Heart left ventricle (tissue), 16 donors: ENCODE data around the gene RASA4B. TPM values are rescaled to one million over a fixed set of nuclear protein-coding genes. Genes with fewer than 3 reads are reported as not detected.
A peak's percentile ranks its signal among the peaks of the same experiment; 100 is the strongest.

ENCODE experiments used
- ATAC-seq, 4 donors: fragments of 200-7000 bp; cut with Tn5 transposase; one replicate each; pipeline ENCODE4 v1.9.1; 2020 to 2022; ENCODE audit warnings: moderate library complexity in 4 of 4, mild to moderate bottlenecking in 3 of 4, moderate number of reproducible peaks in 1 of 4
- DNase-seq, 5 donors: peaks; one replicate each; pipeline ENCODE4 v3.0.0-alpha.2; 2020
- H3K27ac ChIP-seq, 12 donors: fragments of 200-600 bp; sonication (generic) in 4 of 12; one replicate each; pipeline versions ENCODE4 v1.5.0 to v1.8.0; 2016 to 2022; ENCODE audit warnings: mild to moderate bottlenecking in 2 of 12
- H3K27me3 ChIP-seq, 9 donors: fragments of 200-600 bp; sonication (generic) in 2 of 9; one replicate each; pipeline versions ENCODE4 v1.5.1 to v1.8.0; 2016 to 2022; ENCODE audit warnings: mild to moderate bottlenecking in 3 of 9
- H3K36me3 ChIP-seq, 9 donors: fragments of 200-600 bp; sonication (generic) in 2 of 9; one replicate each; pipeline versions ENCODE4 v1.5.0 to v1.8.0; 2018 to 2022; ENCODE audit warnings: mild to moderate bottlenecking in 2 of 9
- H3K4me1 ChIP-seq, 12 donors: fragments of 200-600 bp; sonication (generic) in 4 of 12; one replicate each; pipeline versions ENCODE4 v1.5.0 to v1.8.0; 2016 to 2022; ENCODE audit warnings: mild to moderate bottlenecking in 3 of 12
- H3K4me3 ChIP-seq, 12 donors: fragments of 200-600 bp; sonication (generic) in 4 of 12; one replicate each; pipeline versions ENCODE4 v1.5.0 to v1.8.0; 2017 to 2022; ENCODE audit warnings: mild to moderate bottlenecking in 9 of 12, moderate library complexity in 4 of 12
- H3K9me3 ChIP-seq, 12 donors: fragments of 200-600 bp; sonication (generic) in 4 of 12; one replicate each; pipeline versions ENCODE4 v1.5.0 to v1.8.0; 2016 to 2022; ENCODE audit warnings: mild to moderate bottlenecking in 1 of 12
- POLR2A ChIP-seq, 2 donors: fragments of 450-650 bp; IDR thresholded peaks; one replicate each; pipeline ENCODE4 v1.6.1; 2017; ENCODE audit warnings: antibody characterized with exemption in 2 of 2, mild to moderate bottlenecking in 2 of 2, moderate library complexity in 2 of 2
- WGBS, 4 donors: extraction: QIAGEN DNeasy Blood & Tissue Kit in 2 of 4; methylation state at CpG; one replicate each; pipeline versions ENCODE4 v1.1.5 to v1.1.7; 2013 to 2018; 5-methylcytosine and 5-hydroxymethylcytosine counted together
- intact Hi-C, 10 donors: fragments of 100-400 bp; cut with DNase I; formaldehyde crosslinking; loops; one replicate each; pipeline versions ENCODE4 v1.11.1 to v1.14.2; 2022
- polyA plus RNA-seq, 2 donors: library from polyadenylated mRNA; stranded (reverse); fragments of 200-250 nt; gene quantifications; one replicate each; pipeline ENCODE4 v1.2.3, GENCODE V29; 2013
- total RNA-seq, 9 donors: library from RNA; depleted of rRNA in 2 of 9; stranded (reverse); fragments of >200 nt in 2 of 9; fragmentation: NEBNext Ultra II Directional in 3 of 9; extraction: Animal tissue kit (Norgen Biotek cat#: 25700) in 3 of 9; gene quantifications; one replicate each; pipeline versions ENCODE4 v1.1.0 to v1.2.4, GENCODE V29; 2016 to 2023
- TF ChIP-seq, protein P1 (sequence below), 12 donors: fragments of 200-600 bp; sonication (generic) in 4 of 12; IDR thresholded peaks; one replicate each; pipeline versions ENCODE4 v1.5.0 to v1.8.0; 2018 to 2022; ENCODE audit warnings: antibody characterized with exemption in 12 of 12, mild to moderate bottlenecking in 5 of 12
- donor health status: ischemic (EF 13 %, LVEDD 7.1; RV severe dilation, severe dysfunction).
- donor health status: healthy with polysubstance abuse.
- donor health status: DM: no; HTN: yes; CAD: no.
- donor health status: DM: no; HTN: no; CAD: no.
- donor health status: ischemic (EF 25% LVEDD 6.9; RV normal size, moderate dysfunction).
- donor health status: ischemic (EF 25% LVEDD 5.7; RV mildly dilated, moderate dysfunction).
- donor health status: healthy.
- donor health status: DM: yes; HTN: yes; CAD: no.
- donor health status: ischemic (EF 35%, LVEDD 5.7; RV mildly dilated, moderate dysfunction).
- donor health status: nonischemic (EF 11% LVEDD 7.7; RV severe dilation, severe dysfunction).
- donor health status: DM: yes; HTN: yes; CAD: no.
- donor health status: PGD.
- donor health status: ischemic (EF 29% LVEDD 5.4; RV normal size, mild dysfunction).
- donor health status: nonischemic (EF 23%, LVEDD 6.1; RV moderate dilation, normal function).

RASA4B gene
- total and polyA plus RNA-seq, 11 donors, result 2.7 to 28.1 (median 6.0) TPM

- Histone ChIP-seq H3K27me3 (no peaks in the 10 kb centered on the region), H3K4me1 (peaks cover 5 to 23% (median 19%) of the 10 kb centered on the region in 12 donors), H3K9me3 (no peaks in the 10 kb centered on the region), H3K36me3 (peaks cover 0 to 20% (median 5%) of the 10 kb centered on the region in 9 donors), H3K27ac (no peak overlapping the region), H3K4me3 (peak overlapping the region in 3 of 12 donors; percentile 83 to 92 (median 85))
- intact Hi-C loops, result loop anchor here in 1 of 10 donors (5.0 kb wide), 1 partner anchor 49 kb away; no protein-coding TSS in a partner anchor
- ATAC-seq, result no peak
- WGBS, 4 donors, result 92 to 96% (median 96%) methylated on average over 7 of the region's 7 CpGs
- TF ChIP-seq POLR2A (IDR thresholded peaks at IDR 0.05), result no peak
- TF ChIP-seq, protein P1, sequence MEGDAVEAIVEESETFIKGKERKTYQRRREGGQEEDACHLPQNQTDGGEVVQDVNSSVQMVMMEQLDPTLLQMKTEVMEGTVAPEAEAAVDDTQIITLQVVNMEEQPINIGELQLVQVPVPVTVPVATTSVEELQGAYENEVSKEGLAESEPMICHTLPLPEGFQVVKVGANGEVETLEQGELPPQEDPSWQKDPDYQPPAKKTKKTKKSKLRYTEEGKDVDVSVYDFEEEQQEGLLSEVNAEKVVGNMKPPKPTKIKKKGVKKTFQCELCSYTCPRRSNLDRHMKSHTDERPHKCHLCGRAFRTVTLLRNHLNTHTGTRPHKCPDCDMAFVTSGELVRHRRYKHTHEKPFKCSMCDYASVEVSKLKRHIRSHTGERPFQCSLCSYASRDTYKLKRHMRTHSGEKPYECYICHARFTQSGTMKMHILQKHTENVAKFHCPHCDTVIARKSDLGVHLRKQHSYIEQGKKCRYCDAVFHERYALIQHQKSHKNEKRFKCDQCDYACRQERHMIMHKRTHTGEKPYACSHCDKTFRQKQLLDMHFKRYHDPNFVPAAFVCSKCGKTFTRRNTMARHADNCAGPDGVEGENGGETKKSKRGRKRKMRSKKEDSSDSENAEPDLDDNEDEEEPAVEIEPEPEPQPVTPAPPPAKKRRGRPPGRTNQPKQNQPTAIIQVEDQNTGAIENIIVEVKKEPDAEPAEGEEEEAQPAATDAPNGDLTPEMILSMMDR (IDR thresholded peaks at IDR 0.05), result no peak
- DNase-seq, result no peak
Observed at GRCh38 chr7:102466097-102466496, 51.5 kb downstream of the RASA4B start.

DNA sequence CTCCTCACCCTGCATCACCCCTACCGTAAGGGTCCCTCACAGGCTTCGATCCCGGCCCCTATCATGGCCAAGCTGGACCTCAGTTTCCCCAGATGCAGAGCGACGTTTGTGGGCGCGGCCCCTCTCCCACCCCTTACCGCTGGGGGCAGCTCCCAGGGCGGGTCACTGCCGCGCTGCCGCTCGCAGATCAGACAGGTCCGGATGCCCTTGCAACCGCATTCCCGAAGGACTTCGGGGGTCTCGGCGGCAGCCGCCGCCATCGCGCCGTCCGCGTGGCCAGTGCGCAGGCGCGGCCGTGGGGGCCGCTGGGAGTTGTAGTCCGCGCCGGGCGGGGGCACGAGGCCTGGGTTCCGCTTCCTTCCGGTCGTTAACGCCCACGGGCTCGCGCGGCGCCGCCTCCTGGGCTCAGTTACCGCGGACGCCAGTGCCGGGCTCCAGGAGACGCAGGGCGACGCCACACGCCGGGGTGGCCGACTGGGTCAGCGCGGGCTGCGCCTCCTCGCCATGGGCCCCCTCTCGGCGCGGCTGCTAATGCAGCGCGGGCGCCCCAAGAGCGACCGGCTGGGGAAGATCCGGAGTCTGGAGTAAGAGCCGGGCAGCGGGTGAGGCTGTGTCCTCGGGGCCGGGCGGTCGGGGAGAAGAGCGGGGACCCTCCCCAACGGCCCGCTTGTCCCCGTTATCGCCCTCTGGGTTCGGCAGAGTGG is 52.8 kb downstream of the RASA4B start, which contains the start of the genes ALKBH4 and LRWD1:
ALKBH4 (minus strand) TSS at position 287 of the 704 bp plus-strand sequence; CDS start at position 260, 27 bp downstream.
LRWD1 (plus strand) TSS at position 408 of the 704 bp plus-strand sequence; CDS start at position 505, 97 bp downstream.
- DNase-seq, result peak; percentile 94 to 99 (median 96)
- Histone ChIP-seq H3K27me3 (no peaks in the 10 kb centered on the region), H3K4me1 (peaks cover 5 to 23% (median 19%) of the 10 kb centered on the region in 12 donors), H3K36me3 (peaks cover 0 to 16% (median under 1%) of the 10 kb centered on the region in 9 donors), H3K9me3 (no peaks in the 10 kb centered on the region), H3K27ac (peak within 1 kb of the TSS in 11 of 12 donors; percentile 53 to 89 (median 77)), H3K4me3 (peak within 1 kb of the TSS; percentile 70 to 100 (median 90))
- TF ChIP-seq, protein P1 (IDR thresholded peaks at IDR 0.05), result peak in 8 of 12 donors; percentile 6 to 55 (median 24)
- peak in 1 of 2 donors; percentile 84 for TF ChIP-seq POLR2A (IDR thresholded peaks at IDR 0.05)
- peak; percentile 83 to 97 (median 96) for ATAC-seq
- intact Hi-C loops, result loop anchor here in 1 of 10 donors (5.0 kb wide), 1 partner anchor 47 kb away; no protein-coding TSS in a partner anchor
- 0 to 1% (median 0%) methylated on average over 10 to 81 of the region's 81 CpGs for WGBS, 4 donors

GRCh38 chr7:102463841-102464576 is 53.6 kb downstream of the RASA4B start:
- Histone ChIP-seq H3K9me3 (no peaks in the 10 kb centered on the region), H3K4me3 (peak overlapping the region; percentile 70 to 100 (median 90)), H3K36me3 (peaks cover 0 to 19% (median 6%) of the 10 kb centered on the region in 9 donors), H3K27ac (peak overlapping the region in 11 of 12 donors; percentile 53 to 89 (median 76)), H3K4me1 (peaks cover 5 to 23% (median 19%) of the 10 kb centered on the region in 12 donors), H3K27me3 (no peaks in the 10 kb centered on the region)
- DNase-seq, result peak in 2 of 5 donors; percentile 28 to 58
- peak in 1 of 4 donors; percentile 2 for ATAC-seq
- 12 to 15% (median 13%) methylated on average over 24 of the region's 24 CpGs for WGBS, 4 donors
- TF ChIP-seq POLR2A (IDR thresholded peaks at IDR 0.05), result no peak
- TF ChIP-seq, protein P1 (IDR thresholded peaks at IDR 0.05), result no peak
- intact Hi-C loops, result no loop called here
